Measurements from ENCODE around the gene PRKG1. TPM values are rescaled to one million over a fixed set of nuclear protein-coding genes. Genes with fewer than 3 reads are reported as not detected.

PRKG1 gene
- 0.81 and 1.0 TPM in 2 replicates for total RNA-seq (2014; rRNA removed; shearing (Covaris generic))
- polyA plus RNA-seq (2014; cell fraction: nucleus; rRNA removed), result 0.22 TPM in 1 of 2 replicates, not detected in the other

DNA sequence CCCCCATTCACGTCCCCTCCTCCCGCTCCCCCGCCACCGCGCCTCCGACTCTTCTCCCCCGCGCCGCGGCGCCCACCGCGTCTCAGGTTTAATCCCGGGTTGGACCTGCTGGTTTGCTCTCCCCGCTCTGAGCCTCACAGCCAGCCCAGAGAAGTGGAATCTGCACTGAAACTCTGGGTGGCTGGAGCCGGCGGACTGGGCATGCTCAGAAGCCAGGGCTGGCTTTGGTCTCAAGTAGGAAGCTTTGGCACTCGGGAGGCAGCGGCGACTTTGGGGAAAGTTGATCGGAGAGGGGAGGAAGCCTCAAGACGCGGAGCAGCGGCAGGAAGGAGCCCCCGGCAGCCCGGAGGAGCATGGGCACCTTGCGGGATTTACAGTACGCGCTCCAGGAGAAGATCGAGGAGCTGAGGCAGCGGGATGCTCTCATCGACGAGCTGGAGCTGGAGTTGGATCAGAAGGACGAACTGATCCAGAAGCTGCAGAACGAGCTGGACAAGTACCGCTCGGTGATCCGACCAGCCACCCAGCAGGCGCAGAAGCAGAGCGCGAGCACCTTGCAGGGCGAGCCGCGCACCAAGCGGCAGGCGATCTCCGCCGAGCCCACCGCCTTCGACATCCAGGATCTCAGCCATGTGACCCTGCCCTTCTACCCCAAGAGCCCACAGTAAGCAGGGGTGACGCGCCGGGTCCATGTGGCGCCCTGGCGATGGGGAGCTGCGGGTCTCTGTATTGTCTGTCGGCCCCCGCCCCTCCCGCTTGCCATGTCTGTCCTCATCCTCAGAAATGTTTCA lies at the start of gene PRKG1:
Gene PRKG1, plus strand, starts transcription at position 250 of the 791 bp plus-strand sequence.
- peak; percentile 29 for DNase-seq (ENCODE audit: extremely low read depth, low read depth)

DNA sequence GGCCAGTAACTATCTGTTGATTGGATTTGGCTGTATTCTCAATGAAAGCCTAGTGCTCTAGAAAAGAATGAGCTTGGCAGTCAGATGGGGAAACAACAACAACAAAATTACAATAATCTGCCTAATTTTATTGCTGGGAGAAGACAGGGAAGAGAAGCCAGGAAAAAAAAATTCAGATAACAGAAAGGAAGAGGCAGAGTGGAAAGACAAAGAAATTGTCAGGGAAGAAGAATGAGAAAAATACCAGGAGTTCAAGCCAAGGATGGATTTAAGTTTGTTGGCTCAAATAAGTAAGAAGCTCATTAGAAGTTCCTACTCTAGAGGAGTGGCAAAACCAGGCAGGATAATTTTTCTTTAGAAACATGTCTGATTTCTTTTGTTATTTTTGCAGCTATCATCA lies 45.9 kb upstream of the PRKG1 start:
- no peak for DNase-seq (ENCODE audit: extremely low read depth, low read depth)

DNA sequence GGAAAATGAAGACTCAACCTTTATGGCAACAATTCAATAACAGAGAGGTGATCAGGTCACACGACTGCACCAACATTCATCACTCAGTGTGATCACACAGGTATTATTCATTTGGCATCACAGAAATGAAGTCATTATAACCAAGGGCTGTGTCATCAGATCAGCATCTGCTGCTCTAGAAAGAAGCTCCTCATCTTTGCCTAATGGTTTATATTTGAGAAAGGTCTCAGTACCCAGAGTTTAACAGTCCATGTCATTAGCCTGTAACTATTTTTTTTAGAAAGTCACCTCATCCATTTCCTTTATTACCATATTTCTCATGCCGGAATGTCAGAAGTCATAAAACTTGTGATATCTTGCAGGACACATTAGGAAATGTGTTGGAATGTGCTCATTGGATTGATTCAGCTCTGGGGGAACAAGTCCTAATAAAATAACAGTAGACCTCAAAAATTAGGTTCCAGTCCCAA lies 45.1 kb upstream of the PRKG1 start:
- DNase-seq (ENCODE audit: extremely low read depth, low read depth), result no peak

DNA sequence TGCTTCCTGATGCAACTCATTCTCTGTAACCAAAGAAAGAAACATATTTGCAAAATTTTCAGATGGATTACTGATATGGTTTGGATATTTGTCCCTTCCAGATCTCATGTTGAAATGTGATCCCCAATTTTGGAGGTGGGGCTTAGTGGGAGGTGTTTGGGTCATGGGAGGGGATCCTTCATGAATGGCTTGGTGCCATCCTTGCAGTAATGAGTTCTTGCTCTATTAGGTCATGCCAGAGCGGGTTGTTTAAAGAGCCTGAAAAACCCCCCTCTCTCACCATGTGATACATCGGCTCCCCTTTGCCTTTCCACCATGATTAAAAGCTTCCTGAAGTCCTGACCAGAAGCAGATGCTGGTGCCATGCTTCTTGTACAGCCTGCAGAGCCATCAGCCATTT lies 43.8 kb upstream of the PRKG1 start:
- no peak for DNase-seq (ENCODE audit: extremely low read depth, low read depth)

DNA sequence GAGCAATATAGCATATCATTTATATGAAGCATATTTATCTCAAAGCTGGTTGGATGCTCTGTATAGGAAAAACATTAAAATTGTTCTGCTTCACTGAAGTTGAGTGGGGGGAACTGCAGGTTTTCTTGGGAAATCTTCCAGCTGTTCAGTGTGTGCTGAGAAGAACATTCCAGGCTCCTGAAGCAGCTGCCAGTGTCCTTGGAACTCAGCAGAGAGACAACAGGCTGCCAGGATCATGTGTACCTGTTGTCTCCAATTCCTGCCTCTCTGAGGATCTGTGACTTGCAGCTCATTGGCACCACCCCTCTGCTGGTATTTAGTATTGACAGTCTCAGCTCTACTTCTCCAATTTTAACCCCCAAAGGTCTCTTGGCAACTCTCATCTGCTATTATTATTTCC lies 42.3 kb upstream of the PRKG1 start:
- DNase-seq (ENCODE audit: extremely low read depth, low read depth), result no peak

DNA sequence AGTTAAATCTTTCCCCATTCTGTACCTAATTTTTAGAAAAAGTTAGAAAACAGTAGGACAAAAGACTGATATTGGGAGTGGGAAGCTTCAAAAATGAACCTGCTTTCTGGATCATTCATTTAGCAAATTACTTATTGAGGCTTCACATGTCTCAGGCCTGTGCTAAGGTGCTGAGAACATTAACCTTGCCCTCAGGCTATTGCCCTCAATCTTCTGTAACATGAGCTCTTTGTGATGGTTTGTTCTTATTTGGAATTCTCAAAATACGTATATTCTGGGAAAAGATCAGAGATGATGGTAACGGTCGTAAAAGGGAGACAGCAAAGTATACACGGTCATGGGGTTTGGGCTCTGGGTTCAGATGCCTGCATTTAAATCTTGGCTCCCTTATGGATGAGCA lies 39.5 kb upstream of the PRKG1 start:
- no peak for DNase-seq (ENCODE audit: extremely low read depth, low read depth)

DNA sequence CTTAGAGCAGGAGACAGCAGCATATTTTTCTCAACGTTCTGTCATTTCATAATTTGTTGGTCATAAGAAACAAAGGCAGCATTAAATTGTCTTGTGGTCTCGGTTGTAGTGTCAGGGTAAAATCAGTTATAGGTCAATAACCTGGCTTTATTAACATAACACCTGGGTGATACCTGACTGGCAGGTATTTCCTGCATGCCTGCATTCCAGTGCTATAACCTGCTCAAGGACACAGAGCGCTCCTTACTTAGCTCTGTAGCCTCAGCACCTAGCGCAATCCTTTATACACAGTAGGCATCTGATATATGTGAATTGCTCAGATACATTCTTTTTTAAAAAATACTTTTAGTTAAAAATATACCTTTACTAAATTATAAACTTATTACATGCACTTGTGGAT lies 38.9 kb upstream of the PRKG1 start:
- DNase-seq (ENCODE audit: extremely low read depth, low read depth), result no peak

DNA sequence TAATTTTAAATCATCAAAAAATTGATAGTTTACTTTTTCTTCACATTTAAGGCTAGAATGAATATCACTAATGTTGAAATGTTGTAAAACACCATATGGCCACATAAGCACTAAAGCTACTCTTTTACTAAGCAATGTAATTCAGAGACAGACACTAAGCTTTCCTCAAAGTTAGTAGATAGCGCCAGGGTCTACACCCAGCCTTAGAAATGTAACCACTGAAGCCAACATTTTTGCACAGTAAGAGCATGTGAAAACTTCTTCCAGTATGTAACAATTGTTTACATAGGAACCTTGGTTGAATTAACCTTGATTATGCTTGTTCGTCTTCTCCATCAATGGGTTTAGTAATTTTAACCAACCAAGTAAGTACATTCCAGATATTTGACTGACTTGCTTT lies 28.4 kb upstream of the PRKG1 start:
- DNase-seq (ENCODE audit: extremely low read depth, low read depth), result no peak

DNA sequence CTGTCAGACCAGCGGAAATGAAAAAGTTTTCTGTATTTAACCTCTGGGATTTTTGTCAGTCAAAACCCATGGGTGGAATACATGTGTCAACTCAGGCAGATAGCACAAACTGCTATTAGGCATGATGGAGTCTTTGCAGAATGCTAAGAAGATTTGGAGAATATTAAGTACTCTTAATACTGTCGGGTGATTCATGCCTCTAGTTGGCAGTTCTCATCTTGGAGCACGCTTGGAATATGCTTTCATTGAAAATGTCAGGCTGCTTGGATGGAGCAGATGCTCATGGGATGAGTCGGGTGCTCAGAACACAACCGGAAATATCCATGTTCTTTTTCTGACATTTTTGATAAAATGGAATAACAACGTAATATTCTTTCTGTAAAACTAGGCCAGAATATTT lies 27.6 kb upstream of the PRKG1 start:
- no peak for DNase-seq (ENCODE audit: extremely low read depth, low read depth)

DNA sequence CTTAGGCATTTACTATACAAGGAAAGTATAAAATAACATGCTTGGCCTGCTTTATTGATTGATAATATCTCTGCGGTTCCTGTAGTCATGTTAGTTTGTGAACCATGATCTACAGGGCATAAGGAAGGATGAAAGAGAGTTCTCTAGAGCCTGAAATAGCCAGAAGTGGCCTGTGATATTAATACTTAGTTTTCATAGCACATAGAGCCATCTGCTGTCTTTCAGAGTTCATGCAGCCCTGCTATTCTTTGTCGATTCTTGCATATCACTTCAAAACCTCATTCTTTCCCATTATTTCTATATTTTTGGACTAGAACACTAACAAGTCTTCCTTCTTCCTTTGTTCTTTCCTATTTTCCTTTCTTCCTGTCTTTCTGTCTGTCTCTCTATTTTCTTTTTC lies 26.4 kb upstream of the PRKG1 start:
- no peak for DNase-seq (ENCODE audit: extremely low read depth, low read depth)

DNA sequence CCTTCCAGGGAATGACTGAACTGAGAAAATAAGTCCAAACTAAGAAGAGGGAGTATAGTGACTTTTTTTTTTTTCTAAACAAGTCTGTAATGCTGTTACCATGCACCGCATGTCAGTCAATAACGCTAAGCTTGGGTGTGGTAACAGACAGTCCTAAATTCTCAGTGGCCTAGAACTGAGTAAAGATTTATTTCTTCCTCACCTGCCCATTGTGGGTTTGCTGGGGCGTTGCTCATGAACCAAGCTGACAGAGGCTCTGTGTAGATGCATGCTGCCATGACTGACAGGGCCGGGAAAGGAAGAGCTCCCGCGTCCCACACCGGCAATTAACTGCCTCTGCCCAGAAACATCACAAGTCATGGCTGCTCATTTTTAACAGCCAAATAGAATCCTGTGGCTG lies 25.5 kb upstream of the PRKG1 start:
- DNase-seq (ENCODE audit: extremely low read depth, low read depth), result no peak

DNA sequence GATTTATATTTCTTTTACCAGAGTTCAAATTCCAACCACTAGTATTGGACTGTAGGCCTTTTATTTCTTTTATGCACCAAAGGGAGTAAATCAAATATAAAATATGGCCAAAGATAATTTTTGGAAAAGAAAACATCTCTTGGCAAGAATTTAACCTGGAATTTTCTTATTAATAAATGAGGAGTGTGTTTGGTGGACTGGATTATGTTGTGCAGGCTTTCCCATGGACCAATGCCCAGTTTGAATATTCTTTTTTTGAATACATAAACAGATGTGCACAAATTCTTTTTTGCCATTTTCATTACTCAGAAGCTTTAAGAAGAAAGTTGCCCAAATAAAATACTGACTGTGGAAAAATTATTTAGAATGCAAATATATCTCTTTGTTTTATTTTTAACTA lies 22.1 kb upstream of the PRKG1 start:
- DNase-seq (ENCODE audit: extremely low read depth, low read depth), result no peak

DNA sequence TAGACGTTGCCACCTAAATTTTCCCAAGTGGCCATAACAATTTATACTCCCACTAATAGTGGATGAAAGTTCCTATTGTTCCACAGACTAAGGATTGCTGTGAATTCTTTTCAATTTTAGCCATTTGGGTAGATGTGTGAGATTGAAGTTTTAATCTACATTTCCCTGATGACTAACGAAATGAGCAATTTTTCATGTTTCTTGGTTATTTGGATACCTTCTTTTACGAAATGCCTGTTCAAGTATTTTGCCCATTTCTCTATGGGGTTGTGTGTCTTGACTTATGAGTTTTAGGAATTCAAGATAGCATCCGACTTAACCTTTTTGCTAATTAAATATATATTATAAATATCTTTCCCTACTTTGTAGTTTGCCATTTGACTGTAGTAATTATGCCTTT lies 16.4 kb upstream of the PRKG1 start:
- DNase-seq (ENCODE audit: extremely low read depth, low read depth), result no peak

DNA sequence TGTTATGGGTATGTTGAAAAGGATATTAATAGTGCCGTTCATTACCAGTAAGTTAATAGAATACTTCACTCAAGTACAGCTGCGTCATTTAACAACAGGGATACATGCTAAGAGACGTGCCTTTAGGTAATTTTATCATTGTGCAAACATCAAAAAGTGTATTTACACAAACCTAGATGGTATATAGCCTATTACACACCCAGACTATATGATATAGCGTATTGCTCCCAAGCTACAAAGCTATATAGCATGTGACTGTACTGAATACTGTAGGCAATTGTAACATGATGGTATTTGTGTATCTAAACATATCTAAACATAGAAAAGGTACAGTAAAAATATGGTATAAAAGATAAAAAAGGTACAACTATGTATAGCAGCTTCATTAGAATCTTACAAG lies 11.1 kb upstream of the PRKG1 start:
- DNase-seq (ENCODE audit: extremely low read depth, low read depth), result no peak

DNA sequence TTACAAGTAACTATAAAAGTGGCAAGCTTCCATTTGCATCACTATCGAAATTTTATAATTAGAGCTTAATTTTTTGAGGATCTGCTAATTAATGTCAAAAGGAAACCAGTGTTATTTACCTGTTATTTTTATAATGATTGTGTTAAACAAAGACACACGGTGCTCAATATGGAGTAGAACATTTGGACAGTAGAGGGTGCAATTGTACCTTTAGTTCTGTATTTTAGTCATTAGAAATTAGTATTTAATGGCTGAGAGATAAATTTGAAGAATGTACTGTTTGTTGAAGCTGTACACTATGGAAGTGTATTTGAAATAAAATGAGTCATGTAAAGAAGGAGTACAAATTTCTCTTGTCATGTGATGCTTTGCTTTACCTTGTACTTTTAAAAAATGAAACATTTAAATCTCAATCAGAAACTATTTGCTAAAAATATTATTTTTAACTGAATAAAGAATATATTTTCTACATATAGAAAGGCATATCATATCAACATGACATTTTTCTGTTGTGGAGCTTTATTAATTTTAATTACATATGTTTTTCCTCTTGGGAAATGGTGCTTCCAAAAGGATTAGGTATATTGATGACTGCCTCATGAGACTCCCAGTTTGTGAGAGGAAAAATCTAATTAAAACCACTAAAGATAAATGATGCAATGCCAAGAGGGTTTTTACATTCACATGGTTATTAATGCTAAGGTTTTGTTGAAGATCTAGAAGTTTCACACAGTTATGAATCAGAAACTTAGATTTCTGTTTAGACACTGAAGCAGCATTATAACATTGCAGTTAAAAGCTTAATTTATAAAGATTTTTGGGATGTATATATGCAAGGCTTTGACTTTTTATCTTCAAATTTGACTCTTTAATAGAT lies 10.4 kb upstream of the PRKG1 start:
- peak; percentile 28 for DNase-seq (ENCODE audit: extremely low read depth, low read depth)

DNA sequence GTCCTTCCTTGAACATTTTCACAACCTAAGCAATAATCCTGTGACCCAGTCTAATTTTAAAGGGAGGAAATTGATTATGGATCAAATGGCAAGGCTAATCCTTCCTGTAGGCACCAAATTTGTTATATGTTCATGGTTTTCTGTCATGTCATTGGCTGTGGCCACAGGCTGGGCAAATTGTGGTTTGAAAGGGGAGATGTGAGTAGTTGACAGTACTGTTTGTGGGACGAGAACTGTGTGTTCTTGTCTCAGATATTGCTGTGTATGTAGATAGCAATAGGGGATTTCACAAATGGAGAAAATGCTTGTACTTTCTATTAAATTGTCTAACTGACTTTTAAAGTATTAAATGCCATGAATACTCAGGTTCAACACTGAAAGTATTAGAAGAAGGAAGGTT lies 8.1 kb upstream of the PRKG1 start:
- no peak for DNase-seq (ENCODE audit: extremely low read depth, low read depth)

DNA sequence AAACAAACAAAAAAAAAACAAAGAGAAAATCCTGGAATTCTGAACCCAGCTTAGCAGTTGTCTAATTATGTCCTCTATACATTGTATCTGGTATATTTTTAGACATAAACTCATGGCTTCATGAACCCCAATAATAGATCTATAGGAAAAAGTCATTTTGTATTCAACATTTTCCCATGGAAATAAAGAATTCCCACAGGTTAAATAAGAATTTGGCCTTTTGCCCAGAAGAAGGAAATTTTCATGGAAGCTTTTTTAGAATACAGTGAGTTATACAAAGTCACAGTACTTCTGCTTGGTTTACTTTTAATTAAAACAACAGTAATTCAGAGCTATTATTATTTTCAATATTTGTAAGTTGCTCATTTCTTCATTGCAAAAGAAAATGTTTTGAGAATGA lies 2.1 kb upstream of the PRKG1 start:
- no peak for DNase-seq (ENCODE audit: extremely low read depth, low read depth)

DNA sequence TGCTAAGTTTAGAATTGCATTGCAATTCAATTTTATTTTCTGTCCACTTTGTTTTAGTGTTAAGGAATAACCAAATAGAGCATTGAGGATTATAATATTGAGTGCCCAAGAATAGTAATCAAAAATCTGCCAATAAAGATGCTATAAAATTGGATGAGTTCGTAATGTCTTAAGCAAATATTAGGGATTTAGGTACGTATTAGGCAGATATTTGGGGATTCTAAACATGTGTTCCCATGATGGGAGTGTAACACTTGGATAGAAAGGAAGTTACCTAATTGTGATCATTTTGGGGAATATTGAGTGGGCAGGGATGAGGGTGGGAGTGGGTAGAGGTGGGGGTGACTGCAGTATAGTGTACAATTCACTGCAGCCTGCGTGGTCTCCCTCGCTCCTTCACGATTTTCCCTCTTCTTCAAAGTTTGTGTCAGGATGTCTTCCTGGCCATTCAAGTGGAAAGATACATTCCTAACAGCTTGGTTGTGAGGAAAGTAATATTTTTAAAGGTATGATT lies 1.3 kb upstream of the PRKG1 start:
- no peak for DNase-seq (ENCODE audit: extremely low read depth, low read depth)

DNA sequence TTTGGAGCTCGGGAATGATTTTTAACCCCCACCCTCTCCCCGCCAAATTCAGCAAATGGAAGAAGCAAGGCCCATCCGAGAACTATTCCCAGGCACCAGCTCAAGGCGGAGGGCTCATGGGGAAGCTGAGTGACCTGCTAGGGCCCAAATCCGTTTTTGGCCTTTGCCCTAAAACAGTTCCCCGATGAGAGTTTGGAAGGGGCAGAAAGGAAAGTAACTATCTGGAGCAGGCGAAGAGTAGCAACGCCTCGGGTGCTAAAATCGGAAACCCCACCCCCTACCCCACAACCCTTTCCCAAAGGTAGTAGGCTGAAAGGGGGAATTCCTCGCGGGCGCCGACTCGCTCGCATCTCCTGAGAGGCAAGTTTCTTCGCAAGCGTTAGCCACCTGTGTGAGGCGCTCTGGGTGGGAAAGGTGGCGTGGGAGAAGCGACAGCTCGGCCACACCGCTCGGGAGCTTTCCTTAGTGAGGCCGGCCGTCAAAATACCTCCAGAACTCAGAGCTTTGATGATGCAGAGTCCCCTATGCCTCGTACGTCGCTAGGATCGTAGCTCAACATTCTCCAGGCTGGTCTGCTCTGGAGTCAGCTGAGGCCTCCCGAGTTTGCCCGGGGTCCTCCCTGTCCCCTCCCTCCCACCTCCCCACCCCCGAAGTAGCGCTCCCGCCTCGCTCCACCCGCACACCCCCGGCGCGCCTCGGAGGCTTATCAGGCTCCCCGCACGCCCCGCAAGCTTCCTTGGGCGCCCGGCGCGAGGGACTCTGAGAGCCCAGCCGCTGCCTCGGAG lies 642 bp upstream of the PRKG1 start:
- DNase-seq (ENCODE audit: extremely low read depth, low read depth), result no peak

DNA sequence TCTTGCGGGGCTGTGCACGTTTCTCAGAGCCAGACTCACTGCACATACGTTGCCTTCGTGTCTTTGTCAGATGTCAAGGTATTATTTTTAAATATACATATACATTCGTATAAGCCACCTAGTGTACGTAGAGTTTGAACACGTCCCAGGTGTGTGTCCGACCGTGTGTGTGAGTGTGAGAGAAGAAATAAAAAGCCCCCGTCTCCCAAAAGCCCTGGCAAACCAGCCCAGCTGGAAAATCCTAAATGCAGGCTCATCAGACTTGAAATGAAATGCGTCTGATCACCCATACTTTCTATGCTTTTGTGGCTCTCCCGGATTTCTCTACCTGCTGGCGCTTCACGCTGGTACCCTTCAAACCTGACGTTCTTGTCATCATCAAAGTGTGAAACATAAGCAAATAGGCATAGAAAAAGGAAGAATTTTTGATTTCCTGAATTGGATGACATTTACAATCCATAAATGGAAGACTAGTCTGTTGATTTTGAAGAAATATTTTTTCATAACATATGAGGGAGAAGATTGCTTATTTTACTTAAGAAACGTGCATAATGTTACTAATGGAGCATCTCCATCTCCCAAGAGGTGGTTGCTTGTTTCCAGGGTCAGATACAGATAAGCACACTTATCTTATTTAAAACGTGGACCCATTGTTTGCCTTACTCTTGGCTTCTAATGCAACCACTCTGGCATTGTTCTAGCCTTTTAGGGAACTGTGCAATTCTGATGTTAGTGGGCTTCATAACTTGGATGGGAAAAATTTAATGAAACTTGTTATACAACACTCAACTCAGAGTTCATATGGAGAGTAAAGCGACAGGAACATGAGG lies 971 bp downstream of the PRKG1 start:
- no peak for DNase-seq (ENCODE audit: extremely low read depth, low read depth)

Measured in NCI-H460 (cell line).